T-helper 22 cell (primary cell): ENCODE results near the gene ETS2.

Experiments used
- DNase-seq: peaks from one replicate; pipeline ENCODE4 v3.0.0-alpha.2; 2020; ENCODE audit warnings: low read depth

The ETS2 gene

DNA sequence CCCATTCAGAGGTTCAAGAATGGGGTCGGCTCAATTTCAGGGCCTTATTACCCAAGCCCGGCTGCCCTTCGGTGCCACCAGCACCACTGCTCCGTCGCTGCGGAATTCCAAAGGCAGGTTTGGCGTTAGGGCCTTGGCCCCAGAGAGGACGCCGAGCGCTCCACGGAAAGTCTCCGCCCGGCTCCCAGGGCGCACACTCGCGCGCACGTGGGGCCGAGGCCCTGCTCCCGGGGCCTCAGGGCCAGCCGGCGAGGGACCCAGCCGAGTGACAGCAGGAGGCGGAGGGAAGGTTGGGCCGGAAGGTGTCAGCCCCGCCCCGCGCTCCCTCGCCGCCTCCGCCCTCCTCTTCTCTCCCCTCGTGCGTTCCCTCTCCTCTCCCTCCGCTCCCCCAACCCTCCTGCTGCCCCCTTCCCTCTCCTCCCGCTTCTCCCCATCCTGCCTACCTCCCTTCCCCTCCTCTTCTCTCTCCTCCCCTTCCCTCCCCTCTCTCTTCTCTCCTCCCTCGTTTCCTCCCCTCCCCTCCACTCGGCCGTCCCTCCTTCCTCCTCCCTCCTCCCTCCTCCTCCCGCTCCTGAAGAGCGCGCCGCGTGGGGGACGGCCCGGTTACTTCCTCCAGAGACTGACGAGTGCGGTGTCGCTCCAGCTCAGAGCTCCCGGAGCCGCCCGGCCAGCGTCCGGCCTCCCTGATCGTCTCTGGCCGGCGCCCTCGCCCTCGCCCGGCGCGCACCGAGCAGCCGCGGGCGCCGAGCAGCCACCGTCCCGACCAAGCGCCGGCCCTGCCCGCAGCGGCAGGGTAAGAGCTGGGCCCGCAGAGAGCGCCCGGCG lies at the start of gene ETS2:
Gene ETS2, plus strand, starts transcription at position 602 of the 825 bp plus-strand sequence. CDS start 4,106 bp downstream, outside the sequence.
- peak; percentile 40 for DNase-seq

GRCh38 chr21:38756746-38757145 lies 49.0 kb upstream of the ETS2 start:
- DNase-seq: no peak

DNA sequence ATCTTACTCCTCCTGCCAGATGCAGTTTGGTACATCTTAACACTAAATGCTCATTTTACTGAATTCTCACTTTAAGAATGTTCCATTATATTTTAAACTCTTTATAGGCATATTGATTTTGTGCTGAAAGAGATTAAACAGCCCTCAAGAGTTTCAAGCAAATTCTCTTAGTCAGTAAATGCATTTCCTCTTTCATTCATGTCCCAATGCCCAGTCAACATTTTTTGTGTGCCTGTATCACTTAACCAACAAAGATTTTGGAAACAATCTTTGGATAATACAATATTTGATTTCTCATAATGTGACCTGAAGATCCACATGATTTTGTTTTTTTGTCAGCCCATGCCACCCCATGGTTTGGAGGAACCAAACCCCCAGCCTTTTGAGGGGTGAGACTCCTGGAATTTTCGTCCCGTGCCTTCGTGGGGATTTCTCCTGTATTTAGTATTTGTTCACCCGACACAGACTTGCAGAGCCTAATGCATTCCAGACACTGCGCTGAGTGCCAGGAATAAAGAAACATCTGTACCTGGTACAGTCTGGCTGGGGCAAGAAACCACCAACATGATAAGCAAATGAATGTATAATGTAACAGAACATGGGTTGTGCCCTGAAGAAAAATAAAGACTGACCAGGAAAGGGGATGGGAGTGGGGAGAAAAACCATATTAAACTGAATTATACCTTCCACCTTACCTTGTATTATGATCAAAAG lies 47.1 kb upstream of the ETS2 start:
- no peak for DNase-seq

DNA sequence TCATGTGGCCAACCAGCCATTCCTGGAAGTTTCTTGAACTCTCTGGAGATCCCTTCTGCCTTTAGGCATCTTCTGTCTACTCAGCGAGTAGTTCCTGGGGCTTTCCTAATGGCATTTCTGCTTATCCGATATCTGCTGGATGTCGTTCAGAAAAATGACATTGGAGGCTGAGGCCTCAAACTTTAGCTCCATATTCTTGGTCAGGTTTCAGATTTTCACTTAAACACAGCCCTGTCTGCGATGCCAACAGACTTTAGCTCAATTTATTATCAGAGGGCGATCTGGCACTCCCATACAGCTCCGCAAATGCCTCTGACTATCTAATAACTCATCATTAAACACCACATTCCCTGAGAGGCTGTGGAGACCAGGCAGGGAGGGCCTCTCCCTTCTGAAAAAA lies 46.3 kb upstream of the ETS2 start:
- no peak for DNase-seq

- DNase-seq: no peak
These were observed 45.5 kb upstream of the ETS2 start for GRCh38 chr21:38760017-38760761.

DNA sequence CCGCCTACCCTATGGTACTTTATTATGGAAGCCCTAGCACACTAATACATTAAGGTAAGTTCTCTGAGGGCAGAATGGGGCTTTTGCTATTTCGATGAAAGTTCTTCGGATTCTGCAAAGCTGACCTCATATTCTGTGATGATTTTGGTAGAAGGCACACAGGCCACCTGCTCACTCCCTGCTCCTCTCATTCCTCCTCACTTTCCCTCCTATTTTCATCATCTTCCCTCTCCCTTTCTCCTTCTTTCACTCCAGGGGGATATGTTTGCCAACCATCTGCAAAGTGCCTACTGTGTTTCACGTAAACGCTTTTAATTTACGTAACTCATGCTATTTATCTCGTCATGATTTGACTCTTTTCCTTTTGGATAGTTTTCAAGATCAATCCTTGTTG lies 45.0 kb upstream of the ETS2 start:
- DNase-seq: no peak

DNA sequence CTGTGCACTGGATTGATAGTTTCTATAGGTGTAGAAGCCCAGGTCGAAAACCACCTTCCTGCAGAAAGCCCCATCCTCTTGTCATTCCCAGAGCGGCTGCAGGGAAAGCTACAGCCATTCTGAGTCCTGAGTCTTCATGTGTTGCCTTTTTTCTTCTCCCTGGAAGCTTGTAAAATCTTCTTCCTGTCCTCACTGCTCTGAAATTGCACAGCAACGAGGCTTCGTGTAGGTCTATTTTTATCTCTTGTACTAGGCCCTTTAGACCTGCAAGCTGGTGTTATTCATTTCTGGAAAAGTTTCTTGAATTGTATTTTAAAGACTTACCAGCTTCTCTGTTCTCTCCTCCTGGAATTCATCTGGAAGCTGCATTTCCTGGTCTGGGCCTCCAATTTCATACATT lies 44.2 kb upstream of the ETS2 start:
- DNase-seq: no peak

- DNase-seq: no peak
These were observed 40.7 kb upstream of the ETS2 start for GRCh38 chr21:38765056-38765455.

- peak; percentile 1 for DNase-seq
These were observed 38.6 kb upstream of the ETS2 start for GRCh38 chr21:38766987-38767722.

GRCh38 chr21:38768471-38769063 lies 37.2 kb upstream of the ETS2 start:
- DNase-seq: no peak

DNA sequence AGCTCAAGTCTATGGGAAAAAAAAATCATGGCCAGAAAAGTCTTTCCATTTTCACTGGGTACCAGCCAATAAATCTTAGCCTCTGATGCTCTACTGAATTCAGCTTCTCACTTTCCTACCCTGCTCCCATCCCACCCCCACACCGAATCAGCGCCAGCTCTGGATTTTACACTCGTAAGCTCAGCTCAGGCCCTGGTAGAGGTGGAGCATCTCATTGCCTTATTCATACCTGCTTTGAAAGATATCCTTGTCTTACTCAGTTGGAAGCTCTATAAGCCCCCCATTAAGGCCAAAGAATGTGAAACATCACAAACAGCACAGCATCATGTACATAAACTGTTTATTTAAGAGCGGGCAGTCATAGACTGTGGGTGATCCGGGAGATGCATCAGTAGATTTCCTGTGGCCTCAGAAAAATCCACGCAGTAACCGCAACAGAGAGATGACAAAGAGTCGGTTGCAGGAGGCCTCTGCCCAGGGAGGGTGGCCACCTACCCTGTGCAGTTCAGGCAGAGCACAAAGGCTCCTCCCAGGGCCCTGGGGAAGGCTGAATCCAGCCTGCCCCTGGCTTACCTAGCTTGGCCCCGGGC lies 36.4 kb upstream of the ETS2 start:
- DNase-seq: no peak

DNA sequence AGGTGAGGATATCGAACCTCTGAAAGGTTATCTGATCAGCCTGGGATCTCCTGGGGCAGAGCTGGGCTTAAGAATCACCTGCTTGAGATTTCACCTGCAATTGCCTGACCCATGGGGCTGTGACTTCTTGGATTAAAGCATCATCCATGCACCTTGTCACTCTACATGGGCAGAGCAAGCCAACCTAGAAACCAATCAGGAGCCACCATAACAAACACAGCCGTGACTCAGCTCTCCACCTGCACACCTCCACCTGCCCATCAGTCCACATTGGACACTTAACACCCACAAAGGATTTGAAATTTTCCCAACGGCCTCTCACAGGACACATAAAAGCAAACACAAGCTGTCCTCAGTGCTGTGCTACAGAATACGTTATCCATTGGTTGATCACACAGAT lies 35.1 kb upstream of the ETS2 start:
- DNase-seq: no peak

DNA sequence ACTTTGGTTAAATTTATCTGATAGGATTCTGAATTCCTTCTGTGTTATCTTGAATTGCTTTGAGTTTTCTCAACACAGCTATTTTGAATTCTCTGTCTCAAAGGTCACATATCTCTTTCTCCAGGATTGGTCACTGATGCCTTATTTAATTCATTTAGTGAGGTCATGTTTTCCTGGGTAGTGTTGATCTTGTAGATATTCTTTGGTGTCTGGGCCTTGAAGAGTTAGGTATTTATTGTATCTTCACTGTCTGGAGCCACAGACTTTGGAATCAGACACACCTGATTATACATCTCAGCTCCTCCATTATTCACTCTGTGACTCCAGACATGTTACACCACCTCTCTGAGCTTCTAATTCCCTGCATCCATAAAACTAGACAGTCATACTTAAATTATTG lies 34.2 kb upstream of the ETS2 start:
- no peak for DNase-seq

GRCh38 chr21:38772646-38773045 lies 33.1 kb upstream of the ETS2 start:
- no peak for DNase-seq

DNA sequence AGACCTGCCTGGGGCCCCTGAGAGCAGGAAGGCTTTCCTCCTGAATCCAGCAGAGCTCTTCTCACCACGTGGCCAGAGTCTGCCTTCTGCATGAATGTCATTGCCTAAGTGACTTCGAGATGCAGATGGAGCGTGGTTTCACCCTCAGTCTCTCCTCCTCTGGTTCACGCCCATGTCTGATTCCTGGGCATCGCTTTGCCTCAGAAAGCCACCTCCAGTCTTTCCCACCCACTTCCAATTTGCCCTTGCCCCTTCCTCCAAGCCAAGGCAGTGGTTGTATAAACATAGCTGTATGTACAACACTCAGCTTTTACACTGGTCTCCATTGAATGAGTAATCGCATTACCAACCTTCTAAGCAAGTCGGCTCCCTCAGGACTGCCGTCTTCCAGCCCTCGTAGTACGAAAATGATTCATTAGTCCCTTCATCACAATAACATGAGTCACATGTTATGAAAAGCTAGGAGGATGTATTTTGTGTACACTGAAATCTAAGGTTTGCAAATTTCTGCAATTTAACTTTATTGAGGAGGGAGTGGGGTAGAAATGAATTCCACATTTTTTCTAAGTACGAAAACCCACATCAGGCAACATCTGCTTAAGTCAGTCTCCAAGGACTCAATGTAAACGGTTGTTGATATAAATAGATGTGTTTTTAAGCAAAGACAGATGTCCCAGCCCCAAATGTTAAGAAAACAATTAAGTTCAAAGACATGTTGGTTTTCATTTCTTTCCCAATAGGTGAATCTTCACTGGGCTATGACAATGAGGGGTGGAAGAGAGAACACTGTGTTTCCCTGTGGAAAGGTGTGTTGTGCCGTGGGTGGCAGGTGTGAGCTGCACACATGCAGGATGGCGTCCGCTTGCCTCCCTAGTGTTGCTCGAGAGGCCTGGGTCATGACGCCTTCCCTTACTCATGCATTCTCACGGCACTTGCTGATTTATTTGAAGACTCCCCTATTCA lies 32.3 kb upstream of the ETS2 start:
- no peak for DNase-seq

- DNase-seq: no peak
These were observed 31.6 kb upstream of the ETS2 start for GRCh38 chr21:38774152-38774551.

- no peak for DNase-seq
These were observed 31.0 kb upstream of the ETS2 start for GRCh38 chr21:38774586-38775285.

GRCh38 chr21:38775733-38776132 lies 30.0 kb upstream of the ETS2 start:
- no peak for DNase-seq

- DNase-seq: no peak
These were observed 28.7 kb upstream of the ETS2 start for GRCh38 chr21:38777015-38777414.
